Bronchial epithelial cell (primary cell): ENCODE results near the gene SHROOM4. TPM values are rescaled to one million over a fixed set of nuclear protein-coding genes. Genes with fewer than 3 reads are reported as not detected.

ENCODE experiments used
- DNase-seq: peaks from one replicate; pipeline ENCODE4 v3.0.0-alpha.2; 2010; ENCODE audit warnings: low read depth
- FAIRE-seq: peaks from 2 replicates; lab custom pipeline; 2011; peaks lifted over from hg19 to GRCh38; lab: Jason Lieb, UNC
- H3K27me3 ChIP-seq: 2 replicates; pipeline ENCODE4 v1.5.1; 2011; ENCODE audit warnings: low read length; ENCODE audit not compliant: control insufficient read depth, insufficient read depth
- H3K36me3 ChIP-seq: 2 replicates; pipeline ENCODE4 v1.5.1; 2011; ENCODE audit warnings: low read length; ENCODE audit not compliant: control insufficient read depth, insufficient read depth
- H3K4me3 ChIP-seq: 2 replicates; pipeline ENCODE4 v1.5.1; 2011; ENCODE audit warnings: mild to moderate bottlenecking, low read depth, low read length, control low read depth
- CTCF ChIP-seq: IDR thresholded peaks from 2 replicates; pipeline ENCODE4 v1.5.1; 2011; ENCODE audit warnings: mild to moderate bottlenecking, moderate library complexity, low read length, control low read depth, inconsistent platforms; ENCODE audit not compliant: insufficient read depth, severe bottlenecking
- total RNA-seq: library from RNA; depleted of rRNA; stranded (reverse); fragments of >200 nt; gene quantifications from 2 replicates; pipeline ENCODE4 v1.2.1, GENCODE V29; 2014

The SHROOM4 gene
- total RNA-seq, 1 donor from 2014 or later: 0.26 TPM

GRCh38 chrX:50677789-50678188 is 136.2 kb downstream of the SHROOM4 start:
- TF ChIP-seq CTCF: no peak
- FAIRE-seq (no peak), DNase-seq (peak; percentile 8)
- H3K4me3 ChIP-seq: no peak overlapping the region
- no peaks in the 10 kb centered on the region for H3K27me3 ChIP-seq
- no peaks in the 10 kb centered on the region for H3K36me3 ChIP-seq

GRCh38 chrX:50671661-50672060 is 142.3 kb downstream of the SHROOM4 start:
- no peaks in the 10 kb centered on the region for H3K27me3 ChIP-seq
- no peak overlapping the region for H3K4me3 ChIP-seq
- FAIRE-seq (no peak), DNase-seq (no peak)
- H3K36me3 ChIP-seq: no peaks in the 10 kb centered on the region
- TF ChIP-seq CTCF: no peak

GRCh38 chrX:50668860-50669259 is 145.1 kb downstream of the SHROOM4 start:
- no peak for DNase-seq
- no peak for TF ChIP-seq CTCF
- Histone ChIP-seq H3K27me3 (no peaks in the 10 kb centered on the region), H3K36me3 (no peaks in the 10 kb centered on the region), H3K4me3 (no peak overlapping the region)
- FAIRE-seq: no peak

GRCh38 chrX:50648156-50648555 is 165.8 kb downstream of the SHROOM4 start:
- peak; percentile 83 for DNase-seq
- no peak for TF ChIP-seq CTCF
- FAIRE-seq: peak; percentile 23
- Histone ChIP-seq H3K4me3 (no peak overlapping the region), H3K36me3 (no peaks in the 10 kb centered on the region), H3K27me3 (no peaks in the 10 kb centered on the region)

GRCh38 chrX:50644496-50644895 is 169.5 kb downstream of the SHROOM4 start:
- H3K36me3 ChIP-seq: no peaks in the 10 kb centered on the region
- TF ChIP-seq CTCF: no peak
- FAIRE-seq: no peak
- DNase-seq: no peak
- H3K4me3 ChIP-seq: no peak overlapping the region
- H3K27me3 ChIP-seq: no peaks in the 10 kb centered on the region

- H3K36me3 ChIP-seq: no peaks in the 10 kb centered on the region
- FAIRE-seq: no peak
- DNase-seq: no peak
- no peaks in the 10 kb centered on the region for H3K27me3 ChIP-seq
- no peak overlapping the region for H3K4me3 ChIP-seq
- no peak for TF ChIP-seq CTCF
Observed at GRCh38 chrX:50643525-50644137, 170.4 kb downstream of the SHROOM4 start.
